ENCODE results near the gene RTL5. TPM values are rescaled to one million over a fixed set of nuclear protein-coding genes. Genes with fewer than 3 reads are reported as not detected.

Gene RTL5
- total RNA-seq, 2 donors from 2014 or later: 0.11 to 0.12 TPM

DNA sequence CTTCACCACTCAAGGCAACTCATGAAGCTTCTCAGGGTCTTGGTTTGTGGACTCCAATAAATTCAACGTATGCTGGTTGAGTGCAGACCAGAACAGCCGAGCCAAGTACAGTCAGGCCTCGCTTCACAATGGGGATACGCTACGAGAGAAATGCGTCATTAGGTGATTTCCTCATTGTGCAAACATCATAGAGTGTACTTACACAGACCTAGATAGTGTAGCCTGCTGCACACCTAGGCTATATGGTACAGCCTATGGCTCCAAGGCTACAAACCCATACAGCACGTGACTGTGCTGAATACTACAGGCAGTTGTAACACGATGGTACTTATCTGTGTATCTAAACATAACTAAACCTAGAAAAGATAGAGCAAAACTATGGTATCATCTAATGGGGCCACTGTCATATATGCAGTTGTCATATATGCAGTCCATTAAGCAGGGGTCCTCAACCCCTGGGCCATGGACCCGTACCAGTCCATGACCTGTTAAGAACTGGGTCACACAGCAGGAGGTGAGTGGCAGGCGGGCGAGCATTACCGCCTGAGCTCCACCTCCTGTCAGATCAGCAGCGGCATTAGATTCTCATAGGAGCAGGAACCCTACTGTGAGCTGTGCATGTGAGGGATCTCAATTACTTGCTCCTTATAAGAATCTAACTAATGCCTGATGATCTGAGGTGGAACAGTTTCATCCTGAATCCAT lies 31.5 kb downstream of the RTL5 start:
- H3K27ac Mint-ChIP-seq: no peak overlapping the region

DNA sequence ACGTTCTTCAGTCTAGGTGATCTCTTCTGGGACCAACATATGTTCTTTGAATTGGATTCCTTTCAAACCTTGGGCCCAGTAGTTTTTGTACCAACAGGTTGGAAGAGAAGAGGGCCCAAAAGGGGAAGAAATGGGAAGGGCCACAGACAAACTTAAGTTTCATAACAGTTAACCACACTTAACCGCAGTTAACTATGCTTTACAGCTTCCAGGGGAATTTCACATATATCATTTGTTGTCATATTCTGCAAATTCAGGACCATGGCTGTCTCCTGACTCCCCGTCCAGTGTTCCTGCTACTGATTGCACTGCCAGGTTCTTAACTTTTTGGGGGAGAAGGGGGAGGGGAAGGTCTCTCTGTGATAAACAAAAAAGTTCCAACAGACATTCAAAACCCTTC lies 34.6 kb downstream of the RTL5 start:
- Mint-ChIP-seq H3K36me3 (no peaks in the 10 kb centered on the region), H3K9me3 (no peaks in the 10 kb centered on the region), H3K27ac (no peak overlapping the region)
- no peak for ATAC-seq
- DNase-seq (ENCODE audit: low spot score in 2 of 2): no peak

More for the DNA sequence above, 31.5 kb downstream of the RTL5 start:
- DNase-seq (ENCODE audit: low spot score in 2 of 2) (no peak), ATAC-seq (no peak)
- H3K9me3 Mint-ChIP-seq: no peaks in the 10 kb centered on the region
- no peaks in the 10 kb centered on the region for H3K36me3 Mint-ChIP-seq

DNA sequence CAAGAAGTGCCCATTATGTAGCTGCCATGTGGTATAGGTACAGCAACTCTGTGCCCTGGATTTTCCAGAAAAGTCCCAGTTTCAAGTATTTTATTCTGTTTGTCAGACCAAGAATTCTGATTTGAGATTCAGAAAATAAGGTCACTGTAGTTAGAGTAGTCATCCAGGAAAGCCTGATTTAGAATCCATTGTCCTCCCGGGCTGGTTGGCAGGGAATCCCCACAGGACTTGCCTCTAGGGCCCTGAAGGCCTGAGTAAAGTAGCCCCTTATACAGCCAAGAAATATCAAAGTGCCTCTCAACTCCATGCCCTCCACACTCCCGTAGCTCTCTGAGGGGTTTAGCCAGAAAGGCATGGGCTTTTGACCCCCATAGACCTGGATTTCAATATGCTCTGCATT lies 36.3 kb downstream of the RTL5 start:
- H3K9me3 Mint-ChIP-seq: no peaks in the 10 kb centered on the region
- ATAC-seq (no peak), DNase-seq (ENCODE audit: low spot score in 2 of 2) (no peak)
- H3K27ac Mint-ChIP-seq: no peak overlapping the region
- no peaks in the 10 kb centered on the region for H3K36me3 Mint-ChIP-seq

DNA sequence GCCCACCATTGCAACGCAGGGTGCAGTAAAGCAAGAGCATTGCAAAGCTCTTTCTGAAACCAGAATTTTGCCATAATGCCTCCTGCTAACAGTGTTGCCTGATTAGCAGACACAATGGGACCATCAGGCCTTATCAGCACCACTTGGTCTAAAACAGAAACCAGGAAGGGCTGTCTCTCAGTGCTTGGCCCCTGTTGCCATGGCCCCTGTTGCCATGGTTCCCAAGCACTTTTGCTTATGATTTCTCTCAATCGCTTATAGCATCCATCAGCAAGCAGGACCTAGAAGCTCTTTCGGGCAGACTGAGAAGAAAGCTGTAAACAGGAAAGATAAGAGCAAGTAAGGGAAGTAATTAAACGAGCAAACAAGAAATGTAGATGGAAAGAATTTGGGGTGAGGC lies 36.8 kb downstream of the RTL5 start:
- H3K9me3 Mint-ChIP-seq: no peaks in the 10 kb centered on the region
- H3K27ac Mint-ChIP-seq: no peak overlapping the region
- ATAC-seq (peak in 1 of 2 donors; percentile 58), DNase-seq (ENCODE audit: low spot score in 2 of 2) (no peak)
- no peaks in the 10 kb centered on the region for H3K36me3 Mint-ChIP-seq

DNA sequence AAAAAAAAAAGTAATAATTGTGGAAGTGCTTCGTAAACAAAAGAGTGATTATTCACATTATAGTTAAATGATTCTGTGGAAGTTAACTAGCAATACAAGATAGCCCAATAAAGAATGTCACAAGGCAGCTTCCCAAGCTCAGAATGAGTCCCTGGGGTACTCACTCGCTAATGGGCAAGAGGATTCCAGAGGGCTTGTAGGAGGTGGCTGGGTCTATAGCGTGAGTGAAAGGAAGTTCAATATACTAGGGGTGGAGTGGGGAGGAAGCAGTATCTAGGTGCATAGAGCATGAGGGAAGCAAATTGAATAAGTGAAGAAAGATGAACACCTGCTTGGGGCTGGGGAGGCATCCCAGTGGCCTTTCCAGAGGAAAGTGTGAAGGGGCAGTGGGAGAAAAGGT lies 42.5 kb downstream of the RTL5 start:
- Mint-ChIP-seq H3K27ac (no peak overlapping the region), H3K36me3 (no peaks in the 10 kb centered on the region), H3K9me3 (no peaks in the 10 kb centered on the region)
- no peak for DNase-seq (ENCODE audit: low spot score in 2 of 2)
- no peak for ATAC-seq

DNA sequence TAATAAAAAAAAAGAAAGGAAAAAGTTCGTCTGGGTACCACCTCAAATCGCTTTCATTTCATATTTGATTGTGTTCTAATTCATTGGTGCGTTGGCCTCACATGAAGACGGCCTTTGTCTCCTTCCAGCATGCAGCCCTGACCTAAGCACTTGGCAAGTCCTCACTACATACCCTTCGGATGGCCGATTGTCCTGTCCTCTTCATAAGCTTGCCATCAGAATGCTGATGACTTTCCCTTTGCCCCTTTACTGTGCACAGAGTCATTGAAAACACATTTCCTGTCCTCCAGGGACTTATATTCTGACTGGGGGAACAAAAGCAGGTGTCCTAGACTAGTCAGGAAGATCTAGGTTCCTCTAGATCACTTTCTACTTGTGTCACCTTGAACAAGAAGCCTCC lies 43.0 kb downstream of the RTL5 start:
- no peaks in the 10 kb centered on the region for H3K9me3 Mint-ChIP-seq
- H3K27ac Mint-ChIP-seq: no peak overlapping the region
- ATAC-seq: no peak
- H3K36me3 Mint-ChIP-seq: no peaks in the 10 kb centered on the region
- DNase-seq (ENCODE audit: low spot score in 2 of 2): no peak

DNA sequence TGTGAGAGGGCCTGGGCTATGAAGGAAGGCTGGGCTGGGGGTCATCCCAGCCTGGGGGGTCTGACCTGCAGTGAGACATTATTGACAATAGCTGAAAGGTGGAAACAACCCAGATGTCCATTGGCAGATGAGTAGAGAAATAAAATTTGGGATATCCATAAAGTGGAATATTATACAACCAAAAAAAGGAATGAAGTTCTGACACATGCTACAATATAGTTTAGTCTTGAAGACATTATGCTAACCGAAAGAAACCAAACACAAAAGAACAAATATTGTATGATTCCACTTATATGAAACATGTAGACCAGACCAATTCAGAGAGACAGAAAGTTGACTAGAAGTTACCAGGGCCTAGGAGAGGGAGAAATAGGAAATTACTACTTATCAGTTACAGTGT lies 44.7 kb downstream of the RTL5 start:
- Mint-ChIP-seq H3K36me3 (no peaks in the 10 kb centered on the region), H3K9me3 (no peaks in the 10 kb centered on the region), H3K27ac (no peak overlapping the region)
- ATAC-seq (no peak), DNase-seq (ENCODE audit: low spot score in 2 of 2) (no peak)

DNA sequence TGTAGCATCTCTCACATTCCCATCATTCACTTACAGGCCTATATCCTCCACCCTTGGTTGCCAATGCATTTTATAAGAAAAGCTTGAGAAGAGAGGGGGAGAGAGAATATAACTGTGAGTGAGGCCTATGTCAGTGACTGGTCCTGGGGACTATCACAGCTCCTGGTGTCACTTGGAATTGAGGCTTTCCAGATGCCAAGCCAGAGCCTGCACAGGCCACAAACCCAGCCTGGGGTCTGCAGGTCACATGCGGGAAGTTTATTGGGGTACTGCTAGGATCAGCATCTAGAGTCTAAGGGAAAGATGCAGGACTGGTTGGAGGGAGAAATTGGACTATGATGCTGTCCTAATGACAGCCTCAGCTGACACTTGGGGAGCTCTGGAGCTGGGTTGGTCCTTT lies 47.6 kb downstream of the RTL5 start:
- no peak for ATAC-seq
- no peak overlapping the region for H3K27ac Mint-ChIP-seq
- DNase-seq (ENCODE audit: low spot score in 2 of 2): no peak
- H3K9me3 Mint-ChIP-seq: no peaks in the 10 kb centered on the region
- H3K36me3 Mint-ChIP-seq: no peaks in the 10 kb centered on the region

DNA sequence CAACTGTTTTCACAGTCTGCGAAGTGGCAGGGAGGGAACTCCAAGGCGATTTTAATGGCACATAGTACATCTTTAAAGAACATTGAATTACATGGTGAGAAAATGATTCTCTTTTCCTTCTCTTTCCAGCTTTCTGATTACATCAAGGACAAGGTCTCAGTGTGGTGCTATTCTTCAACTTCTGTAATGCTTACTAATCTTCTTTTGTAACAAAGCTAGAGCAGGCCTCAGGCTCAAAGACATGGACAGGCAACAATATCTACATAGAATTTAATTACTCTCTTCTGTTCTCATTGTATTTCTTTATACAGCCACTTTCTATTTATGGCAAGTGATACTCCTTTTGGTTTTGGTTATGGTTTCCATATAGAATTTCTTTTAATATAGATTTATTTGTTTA lies 48.4 kb downstream of the RTL5 start:
- Mint-ChIP-seq H3K36me3 (no peaks in the 10 kb centered on the region), H3K9me3 (no peaks in the 10 kb centered on the region), H3K27ac (no peak overlapping the region)
- no peak for ATAC-seq
- no peak for DNase-seq (ENCODE audit: low spot score in 2 of 2)

DNA sequence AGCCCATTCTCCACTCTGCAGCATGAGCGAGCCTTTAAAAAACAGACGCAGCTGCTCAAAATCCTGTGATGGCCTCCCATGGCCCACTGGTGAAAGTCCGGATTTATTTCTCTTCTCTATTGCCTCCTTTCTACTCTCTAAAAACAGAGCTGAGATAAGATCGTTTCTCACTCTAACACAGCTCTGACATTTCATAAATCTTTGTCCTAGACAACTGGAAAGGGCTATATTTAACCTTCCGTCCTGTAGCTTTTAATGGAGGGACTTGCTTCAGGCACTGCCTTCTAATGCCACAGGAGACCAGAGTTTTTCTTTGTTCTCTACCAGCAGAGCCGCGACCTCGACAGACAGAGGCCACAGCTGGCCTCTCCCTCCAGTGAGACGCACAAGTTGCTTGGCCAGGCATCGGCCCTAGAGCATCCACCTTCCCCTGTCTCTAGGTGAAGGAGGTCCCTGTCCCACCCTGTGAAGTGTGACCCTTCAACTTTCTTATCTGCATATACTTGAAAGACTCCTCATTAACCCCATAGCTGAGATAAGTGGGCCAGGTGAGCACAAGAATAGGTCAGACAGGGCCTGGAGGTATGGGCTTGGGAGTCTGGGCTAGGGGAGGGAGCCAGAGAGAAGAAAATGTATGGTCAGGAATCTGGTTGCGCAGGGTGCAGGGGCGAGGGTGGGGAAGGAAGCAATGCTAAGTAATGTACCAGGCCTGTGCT lies 50.0 kb downstream of the RTL5 start:
- no peak for DNase-seq (ENCODE audit: low spot score in 2 of 2)
- Mint-ChIP-seq H3K36me3 (no peaks in the 10 kb centered on the region), H3K27ac (no peak overlapping the region), H3K9me3 (no peaks in the 10 kb centered on the region)
- ATAC-seq: no peak

DNA sequence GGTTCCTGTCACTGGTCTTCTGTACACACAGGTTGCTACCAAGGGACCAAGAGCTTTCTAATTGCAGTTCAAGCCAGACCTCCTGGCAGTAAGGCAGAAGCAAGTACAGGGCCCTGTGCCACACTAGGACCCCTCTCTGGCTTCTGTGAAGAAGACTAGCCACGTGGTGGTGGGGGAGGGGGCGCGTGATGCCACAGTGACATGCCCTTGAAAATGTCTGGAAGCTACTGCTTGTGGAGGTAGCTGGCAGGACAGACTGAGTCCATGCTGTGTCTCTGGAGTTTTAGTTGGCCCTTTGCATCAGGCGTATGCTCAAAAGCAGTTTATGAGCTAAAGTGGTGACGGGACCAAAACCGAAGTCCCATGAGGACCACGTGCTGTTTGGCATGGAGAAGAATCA lies 50.9 kb downstream of the RTL5 start:
- ATAC-seq: no peak
- H3K27ac Mint-ChIP-seq: no peak overlapping the region

DNA sequence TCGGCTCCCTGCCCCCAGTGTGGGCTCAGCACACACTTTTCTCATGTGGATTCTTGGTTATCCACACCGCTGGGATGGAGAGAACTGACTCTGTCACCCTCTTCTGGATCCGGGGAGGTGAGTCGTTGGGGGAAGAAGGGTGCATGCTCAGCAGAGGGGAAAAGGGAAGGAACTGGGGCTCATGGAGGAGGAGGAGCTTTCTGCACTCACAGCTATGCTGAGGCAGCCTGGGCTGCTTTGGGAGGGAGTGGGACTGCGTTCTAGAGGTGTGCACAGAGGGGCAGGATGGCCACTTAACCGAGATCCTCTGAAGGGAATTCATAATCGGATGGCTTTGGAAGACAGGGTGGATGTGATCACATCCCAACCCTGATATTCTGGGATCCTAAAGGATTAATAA lies 51.6 kb downstream of the RTL5 start:
- no peak overlapping the region for H3K27ac Mint-ChIP-seq
- no peak for DNase-seq (ENCODE audit: low spot score in 2 of 2)
- no peaks in the 10 kb centered on the region for H3K9me3 Mint-ChIP-seq
- no peaks in the 10 kb centered on the region for H3K36me3 Mint-ChIP-seq
- no peak for ATAC-seq

More for the DNA sequence above, 50.9 kb downstream of the RTL5 start:
- Mint-ChIP-seq H3K36me3 (no peaks in the 10 kb centered on the region), H3K9me3 (no peaks in the 10 kb centered on the region)
- DNase-seq (ENCODE audit: low spot score in 2 of 2): no peak

DNA sequence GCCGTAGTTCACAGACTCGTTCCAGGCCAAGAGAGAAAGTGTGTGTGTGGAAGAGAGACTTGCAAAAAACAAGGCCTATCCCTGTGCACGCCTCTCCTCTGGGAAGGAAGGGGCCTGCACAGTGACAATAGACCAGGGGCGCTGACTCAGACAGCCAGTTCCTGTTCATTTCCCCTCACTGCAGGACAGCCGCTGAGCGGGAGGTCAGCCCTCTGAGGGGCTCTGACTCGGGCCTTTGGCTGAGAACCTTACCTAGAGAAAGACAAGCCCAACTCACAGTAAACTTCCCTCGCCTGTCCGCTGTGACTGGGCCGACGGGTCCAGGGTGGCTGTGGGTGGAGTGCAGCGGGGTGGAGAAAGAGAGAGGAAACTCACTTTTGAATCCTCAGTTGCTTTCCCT lies 52.1 kb downstream of the RTL5 start:
- no peaks in the 10 kb centered on the region for H3K36me3 Mint-ChIP-seq
- no peak for ATAC-seq
- H3K9me3 Mint-ChIP-seq: no peaks in the 10 kb centered on the region
- H3K27ac Mint-ChIP-seq: no peak overlapping the region
- no peak for DNase-seq (ENCODE audit: low spot score in 2 of 2)

DNA sequence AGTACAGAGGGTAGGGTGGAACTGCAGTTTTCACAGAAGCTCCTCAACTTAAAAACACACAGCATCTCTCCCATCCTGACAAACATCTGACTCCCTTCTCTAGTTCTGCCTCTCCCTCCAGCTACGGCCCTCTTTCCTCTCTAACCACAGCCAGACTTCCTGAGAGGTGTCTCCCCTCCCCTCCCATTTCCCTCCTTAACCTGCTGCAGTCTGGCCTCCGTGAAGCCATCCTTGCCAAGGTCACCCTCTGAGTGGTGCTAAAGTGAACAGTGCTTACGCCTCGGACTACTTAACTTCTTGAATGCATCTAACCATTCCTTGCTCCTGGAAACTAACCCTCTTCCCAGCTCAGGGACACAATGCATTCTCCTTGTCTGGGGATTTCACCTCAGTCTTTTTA lies 53.3 kb downstream of the RTL5 start:
- no peak overlapping the region for H3K27ac Mint-ChIP-seq
- H3K9me3 Mint-ChIP-seq: no peaks in the 10 kb centered on the region
- DNase-seq (ENCODE audit: low spot score in 2 of 2) (no peak), ATAC-seq (no peak)
- no peaks in the 10 kb centered on the region for H3K36me3 Mint-ChIP-seq

Other genes starting within 250 kb of the RTL5 start
- under 1 TPM; 0.05 to 0.19 TPM for gene NHSL2, start 221.1 kb downstream of the RTL5 start, total RNA-seq
- gene PIN4, start 49.8 kb upstream of the RTL5 start, total RNA-seq: 1 to 10 TPM; 3.1 to 4.9 TPM
- 10 to 100 TPM; 12.6 to 21.8 TPM for gene ERCC6L, start 107.1 kb upstream of the RTL5 start, total RNA-seq
- 1,000 to 10,000 TPM; 1,263 to 1,366 TPM for gene RPS4X, start 145.3 kb upstream of the RTL5 start, total RNA-seq
- gene CITED1, start 174.0 kb upstream of the RTL5 start, total RNA-seq: under 1 TPM in 1 of 2 donors, not detected in 1; 0.43 TPM

Data from activated naive CD4-positive, alpha-beta T cell treated with anti-CD3 and anti-CD28 coated beads, Interleukin-2, amount 50 U/mL, for 72 hours (primary cell).